Measurements from ENCODE around the gene TMEM192. TPM values are rescaled to one million over a fixed set of nuclear protein-coding genes. Genes with fewer than 3 reads are reported as not detected.
"Not testable (repeated sequence)": the region's sequence is repeated elsewhere in the genome, so short reads cannot be mapped to it uniquely, and the experiment has no call there.

The TMEM192 gene
- total and polyA plus RNA-seq, 2 of the 4 experiments (the other 2 are of a cell fraction) = 7.7 to 17.2 TPM

GRCh38 chr4:165073346-165073745 is 39.3 kb downstream of the TMEM192 start:
- POLR2A ChIA-PET (ENCODE audit: unreplicated experiment); H4K8ac ChIP-seq (ENCODE audit: low read depth in 2 of 2, low read length in 2 of 2); H3K9me1 ChIP-seq (ENCODE audit: insufficient read depth, low read length); H2BK15ac ChIP-seq (ENCODE audit: low read depth, low read length); H3K4ac ChIP-seq (ENCODE audit: low read depth, low read length); H3K27me3 ChIP-seq (ENCODE audit: control insufficient read depth, insufficient read depth, low read length); H3K23ac ChIP-seq (ENCODE audit: low read depth, low read length); H3K4me1 ChIP-seq (ENCODE audit: control insufficient read depth, insufficient read depth, low read length); H3K9me3 ChIP-seq (ENCODE audit: control insufficient read depth, insufficient read depth, low read length); BruUV-seq (replicated peaks); H3K4me3 ChIP-seq (ENCODE audit: insufficient read depth, low read depth, low read length); DNase-seq; CTCF ChIA-PET; H2AK5ac ChIP-seq (ENCODE audit: low read depth, low read length); H4K91ac ChIP-seq (ENCODE audit: insufficient read depth, low read depth, low read length); H4K5ac ChIP-seq (ENCODE audit: low read depth, low read length); H2BK5ac ChIP-seq (ENCODE audit: low read depth, low read length, poor library complexity, severe bottlenecking); H2AFZ ChIP-seq (replicated peaks; ENCODE audit: low read length, poor library complexity); in situ Hi-C loops (cut with MboI; ENCODE audit: low sequenced_read_pairs); ATAC-seq (ENCODE audit: low read depth); H3K4me2 ChIP-seq (ENCODE audit: low read depth, low read length); H3K9ac ChIP-seq (ENCODE audit: low read depth, low read length); H3K79me1 ChIP-seq (ENCODE audit: low read depth in 1 of 2, low read length in 2 of 2); H2AK9ac ChIP-seq (replicated peaks; ENCODE audit: low read depth, low read length, poor library complexity); dilution Hi-C loops (cut with HindIII; ENCODE audit: low sequenced_read_pairs, unreplicated experiment); H3K18ac ChIP-seq (ENCODE audit: low read depth, low read length); H3K36me3 ChIP-seq (ENCODE audit: control insufficient read depth, insufficient read depth, low read length); H2BK20ac ChIP-seq (ENCODE audit: low read depth, low read length); H3K56ac ChIP-seq (ENCODE audit: extremely low read depth, insufficient read depth, low read length); intact Hi-C loops (cut with micrococcal nuclease); H3K14ac ChIP-seq (replicated peaks; ENCODE audit: low read depth, low read length); H3K27ac ChIP-seq (ENCODE audit: insufficient read depth, low read length); H2BK120ac ChIP-seq (ENCODE audit: low read depth, low read length); H4K20me1 ChIP-seq (ENCODE audit: insufficient read depth, low read length): not testable (repeated sequence)
- WGBS, 2 experiments (ENCODE audit: extremely low coverage in 2 of 2, insufficient read length in 1 of 2) = no CpG with 5 or more reads among the region's 11 CpGs

Measured in IMR-90 (cell line).